GM12801 (cell line): ENCODE results near the gene SLC16A12.

Source experiments
- CTCF ChIP-seq: IDR thresholded peaks from one replicate; pipeline ENCODE4 v1.5.1; 2011; ENCODE audit warnings: control low read depth; ENCODE audit not compliant: insufficient read length; ENCODE audit errors: extremely low read depth

Gene SLC16A12

DNA sequence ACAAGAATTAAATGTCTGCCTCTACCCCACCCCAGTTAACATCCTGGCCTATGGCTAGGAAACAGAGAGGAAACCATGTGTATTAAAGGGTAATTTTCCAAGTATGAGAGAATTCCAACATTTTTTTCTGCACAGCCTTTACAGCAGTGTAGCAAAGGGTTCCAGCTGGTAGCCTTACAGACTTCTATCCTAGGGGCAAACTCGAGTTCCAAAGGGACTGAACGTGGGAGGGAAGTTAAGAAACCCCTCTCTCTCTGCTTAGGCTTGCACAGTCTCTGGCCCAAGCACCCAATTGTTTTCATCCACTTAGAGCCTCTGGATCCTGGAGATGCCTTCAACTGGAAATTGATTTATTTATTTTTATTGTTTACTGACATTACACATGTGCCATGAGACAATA, 60.3 kb downstream of the SLC16A12 start:
- no peak for TF ChIP-seq CTCF

GRCh38 chr10:89474452-89474851, 60.9 kb downstream of the SLC16A12 start:
- no peak for TF ChIP-seq CTCF

- TF ChIP-seq CTCF = no peak
Observed at GRCh38 chr10:89471110-89471809, 64.1 kb downstream of the SLC16A12 start.

DNA sequence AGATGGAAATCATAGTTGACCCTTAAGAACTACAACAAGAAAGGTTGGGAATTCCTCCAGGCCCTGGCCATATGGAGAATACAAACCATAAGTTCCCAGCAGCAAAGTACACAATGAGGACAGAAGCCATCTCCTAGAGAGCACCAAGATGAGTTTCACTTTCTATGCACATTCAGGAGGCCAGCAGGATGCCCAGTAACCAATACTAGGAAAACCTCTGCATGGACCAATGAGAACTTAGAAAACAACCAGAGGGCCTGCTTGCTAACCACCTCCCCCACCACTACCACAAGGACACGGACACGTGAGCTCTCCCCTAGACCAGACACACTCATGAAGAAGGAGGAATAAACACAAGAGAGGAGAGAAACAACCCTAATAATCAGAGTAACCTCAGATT, 64.8 kb downstream of the SLC16A12 start:
- TF ChIP-seq CTCF = no peak

DNA sequence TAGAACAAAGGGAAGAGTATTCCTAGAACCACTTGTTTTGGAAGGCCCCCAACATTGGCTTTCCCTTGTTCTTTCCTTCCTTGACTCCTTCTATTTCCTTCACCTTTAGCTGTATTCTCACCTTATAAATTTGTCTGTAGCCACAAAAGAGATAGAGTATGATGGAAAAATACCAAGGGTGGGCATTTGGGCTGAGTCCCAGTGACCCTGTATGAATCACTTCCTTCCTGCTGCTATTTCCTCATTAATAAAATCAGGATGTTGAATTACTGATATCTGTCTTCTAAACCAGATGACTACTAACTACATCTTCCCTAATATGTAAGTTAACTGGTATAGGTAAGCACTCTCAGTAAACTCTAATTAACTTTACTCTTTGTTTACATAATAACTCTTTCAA, 65.9 kb downstream of the SLC16A12 start:
- TF ChIP-seq CTCF = no peak

GRCh38 chr10:89468191-89468965, 67.0 kb downstream of the SLC16A12 start:
- no peak for TF ChIP-seq CTCF

GRCh38 chr10:89466599-89467035, 68.8 kb downstream of the SLC16A12 start:
- no peak for TF ChIP-seq CTCF
